ENCODE data around the gene COX8C.
"Not testable (repeated sequence)": the region's sequence is repeated elsewhere in the genome, so short reads cannot be mapped to it uniquely, and the experiment has no call there.

The COX8C gene

GRCh38 chr14:93369713-93370266 lies 22.8 kb downstream of the COX8C start:
- no peak for DNase-seq (ENCODE audit: low read depth in 2 of 2)

DNA sequence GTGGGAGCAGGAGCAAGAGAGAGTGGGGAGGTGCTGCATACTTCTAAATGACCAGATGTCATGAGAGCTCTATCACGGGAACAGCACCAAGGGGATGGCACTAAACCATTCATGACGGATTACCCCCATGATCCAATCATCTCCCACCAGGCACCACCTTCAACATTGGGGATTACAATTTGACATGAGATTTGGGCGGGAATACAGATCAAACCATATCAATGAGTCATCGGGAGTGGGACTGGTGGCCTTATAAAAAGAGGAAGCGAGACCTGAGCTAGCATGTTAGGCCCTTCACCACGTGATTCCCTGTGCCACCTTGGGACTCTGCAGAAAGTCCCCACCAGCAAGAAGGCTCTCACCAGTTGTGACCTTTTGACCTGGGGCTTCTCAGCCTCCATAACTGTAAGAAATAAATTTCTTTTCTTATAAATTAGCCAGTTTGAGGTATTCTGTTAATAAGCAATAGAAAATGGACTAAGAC lies 28.7 kb downstream of the COX8C start:
- no peak for DNase-seq (ENCODE audit: low read depth in 2 of 2)

DNA sequence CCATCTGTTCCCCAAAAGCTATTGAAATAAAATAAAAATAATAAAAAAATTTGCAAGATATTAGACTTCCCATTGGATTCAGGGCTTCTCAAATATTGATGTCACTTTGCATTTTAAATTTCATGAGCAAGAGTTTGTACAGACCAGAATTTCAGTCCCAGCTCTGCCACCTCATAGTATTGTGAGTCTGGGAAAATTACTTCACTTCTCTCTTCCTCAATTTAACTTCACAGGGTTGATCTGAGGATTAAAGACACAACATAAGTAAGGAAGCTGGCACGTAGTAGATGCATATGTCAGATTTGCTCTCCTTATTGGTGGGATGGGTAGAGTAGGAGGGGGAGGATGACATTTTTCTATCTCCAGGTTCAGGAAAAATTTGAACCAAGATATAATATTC lies 32.8 kb downstream of the COX8C start:
- no peak for DNase-seq (ENCODE audit: low read depth in 2 of 2)

DNA sequence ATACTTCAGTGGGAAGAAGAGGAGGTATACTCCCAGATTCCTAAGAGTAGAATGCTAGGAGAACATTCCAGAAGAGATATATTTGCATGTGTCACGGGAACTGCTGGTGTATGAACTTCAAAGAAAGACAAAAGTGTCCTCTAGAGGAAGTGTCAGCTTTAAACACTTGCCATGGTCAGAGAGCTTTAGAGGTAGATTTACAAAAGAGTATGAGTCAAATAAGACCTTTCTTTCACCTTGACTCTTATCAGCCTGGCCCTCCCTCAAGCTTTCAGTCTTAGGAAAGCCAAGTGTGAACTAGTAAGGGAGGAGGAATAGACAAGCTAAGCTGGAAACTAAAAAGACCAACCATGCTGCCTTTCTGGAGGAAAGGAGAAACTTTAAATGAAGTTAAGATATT lies 34.7 kb downstream of the COX8C start:
- DNase-seq (ENCODE audit: low read depth in 2 of 2) = no peak

GRCh38 chr14:93384256-93384655 lies 37.3 kb downstream of the COX8C start:
- DNase-seq (ENCODE audit: low read depth in 2 of 2) = not testable (repeated sequence)

DNA sequence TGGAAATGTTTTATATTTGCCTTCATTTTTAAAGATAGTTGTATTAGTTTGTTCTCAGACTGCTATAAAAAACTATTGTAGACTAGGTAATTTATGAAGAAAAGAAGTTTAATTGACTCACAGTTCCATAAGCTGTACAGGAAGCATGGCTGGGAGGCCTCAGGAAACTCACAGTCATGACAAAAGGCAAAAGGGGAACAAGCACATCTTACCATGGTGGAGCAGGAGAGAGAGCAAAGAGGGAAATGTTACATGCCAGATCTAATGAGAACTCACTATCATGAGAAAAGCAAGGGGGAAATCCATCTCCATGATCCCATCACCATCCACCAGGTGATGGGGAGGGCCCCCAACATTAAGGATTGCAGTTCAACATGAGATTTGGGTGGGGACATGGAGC lies 48.2 kb downstream of the COX8C start:
- DNase-seq (ENCODE audit: low read depth in 2 of 2) = no peak

- DNase-seq (ENCODE audit: low read depth in 2 of 2) = no peak
These were observed 49.5 kb downstream of the COX8C start for GRCh38 chr14:93396456-93396855.

Data from fibroblast of skin of left quadriceps (primary cell).